HG03378 (cell line): ENCODE results near the gene PDLIM1.

ENCODE experiments used
- ATAC-seq: cut with Tn5 transposase; IDR thresholded peaks from one replicate; pipeline ENCODE4 v1.9.1; 2021; ENCODE audit warnings: mild to moderate bottlenecking, moderate library complexity; ENCODE audit not compliant: unreplicated experiment

The PDLIM1 gene

GRCh38 chr10:95290461-95291364 is at the start of gene PDLIM1:
Gene PDLIM1, minus strand, starts transcription at chr10:95291003. Its CDS starts 88 bp downstream, at chr10:95290915.
- ATAC-seq = no peak

GRCh38 chr10:95339863-95340262 is 49.1 kb upstream of the PDLIM1 start:
- ATAC-seq = no peak

- no peak for ATAC-seq
Observed at GRCh38 chr10:95337423-95338160, 46.8 kb upstream of the PDLIM1 start.

DNA sequence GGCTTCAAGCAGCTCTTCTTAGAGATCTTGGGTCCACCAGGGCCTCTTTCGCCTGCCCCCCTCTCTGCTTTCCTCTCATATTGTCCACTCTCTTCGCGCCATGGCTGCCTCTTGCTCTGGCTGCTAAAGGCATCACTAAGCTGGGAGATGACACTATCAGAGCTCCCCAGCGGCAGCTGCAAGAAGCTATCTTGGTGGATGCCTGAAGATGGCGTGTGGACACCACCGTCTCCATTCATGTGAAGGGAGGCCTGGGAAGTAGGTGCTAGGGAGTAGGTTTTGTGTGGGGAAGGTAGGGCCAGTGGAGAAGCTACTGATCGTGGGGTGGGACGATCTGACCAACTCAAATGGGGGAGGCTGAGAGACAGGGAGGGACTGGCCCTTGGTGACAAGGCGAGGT is 45.9 kb upstream of the PDLIM1 start:
- no peak for ATAC-seq

DNA sequence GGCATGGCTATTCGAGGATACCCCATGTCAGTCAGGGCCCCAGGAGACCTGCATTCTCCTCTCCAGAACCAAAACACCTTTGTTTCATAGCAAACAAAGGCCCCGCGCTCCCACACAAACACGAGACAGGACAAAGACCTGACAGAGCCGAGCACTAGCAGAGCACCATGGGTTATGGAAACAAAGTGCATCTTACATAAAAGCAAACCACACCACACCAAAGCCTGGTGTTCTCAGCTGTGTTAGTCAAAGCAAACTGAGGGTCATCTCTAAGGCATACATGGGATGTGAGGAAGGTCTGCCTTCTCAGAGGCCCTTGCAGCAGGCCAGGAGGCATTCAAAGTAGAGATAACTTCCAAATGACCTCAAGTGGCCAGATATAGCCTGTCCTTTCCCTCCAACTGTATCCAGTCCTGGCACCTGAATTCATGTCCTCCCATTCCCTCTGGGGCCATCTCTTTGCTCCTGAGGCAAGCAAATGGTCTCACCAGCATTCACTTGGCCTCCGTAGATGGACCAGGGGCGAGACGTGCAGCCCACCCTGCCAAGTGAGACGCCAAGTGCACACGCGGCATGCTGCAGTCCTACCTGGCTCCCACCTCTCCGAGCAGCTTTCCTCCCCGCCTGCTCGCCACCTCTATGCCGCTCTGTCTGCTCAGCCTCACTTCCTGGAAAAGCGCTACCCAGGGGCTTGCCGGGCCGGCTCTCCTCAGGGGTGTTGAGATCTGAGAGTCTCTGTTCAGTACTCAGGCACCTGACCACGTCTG is 45.3 kb upstream of the PDLIM1 start:
- ATAC-seq = no peak

GRCh38 chr10:95334805-95335144 is 44.0 kb upstream of the PDLIM1 start:
- ATAC-seq = no peak

DNA sequence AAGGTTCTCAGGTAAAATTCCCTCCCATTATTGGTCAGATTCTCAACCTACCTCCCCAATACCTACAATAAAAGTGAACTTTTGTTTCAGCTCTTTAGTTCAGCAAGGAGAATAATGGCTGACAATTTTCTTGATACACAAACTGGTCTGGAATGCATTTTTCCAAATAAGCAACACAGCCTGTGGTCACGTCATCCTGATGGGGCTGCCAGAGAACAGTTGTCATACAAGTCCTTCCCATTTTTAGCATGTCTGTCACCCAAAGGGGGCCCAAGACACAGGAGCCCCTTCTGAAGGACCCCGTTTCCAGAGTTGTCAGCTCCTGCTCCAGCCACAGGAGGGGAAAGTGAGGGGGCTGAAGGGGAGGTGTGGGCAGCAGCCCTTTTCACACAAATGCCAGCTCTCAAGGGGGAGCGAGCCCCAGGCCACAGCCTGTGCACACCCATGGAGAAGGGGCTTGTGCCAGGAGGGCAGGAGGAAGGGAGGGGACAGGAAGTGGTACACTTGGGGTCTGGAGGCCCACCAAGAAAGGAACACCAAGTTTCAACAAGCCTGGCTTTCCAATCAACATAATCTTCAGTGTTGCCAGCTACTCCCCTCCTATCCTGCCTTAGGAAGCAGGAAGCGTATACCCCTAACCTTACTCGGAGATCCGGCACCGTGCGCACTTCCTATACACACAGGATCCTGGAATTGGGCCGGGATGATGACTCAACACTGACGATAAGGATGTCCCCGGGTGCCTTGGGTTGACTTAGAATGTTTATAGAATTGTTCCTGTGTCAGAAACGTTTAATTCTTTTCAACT is 43.4 kb upstream of the PDLIM1 start:
- ATAC-seq = no peak

GRCh38 chr10:95332666-95333249 is 42.0 kb upstream of the PDLIM1 start:
- no peak for ATAC-seq

DNA sequence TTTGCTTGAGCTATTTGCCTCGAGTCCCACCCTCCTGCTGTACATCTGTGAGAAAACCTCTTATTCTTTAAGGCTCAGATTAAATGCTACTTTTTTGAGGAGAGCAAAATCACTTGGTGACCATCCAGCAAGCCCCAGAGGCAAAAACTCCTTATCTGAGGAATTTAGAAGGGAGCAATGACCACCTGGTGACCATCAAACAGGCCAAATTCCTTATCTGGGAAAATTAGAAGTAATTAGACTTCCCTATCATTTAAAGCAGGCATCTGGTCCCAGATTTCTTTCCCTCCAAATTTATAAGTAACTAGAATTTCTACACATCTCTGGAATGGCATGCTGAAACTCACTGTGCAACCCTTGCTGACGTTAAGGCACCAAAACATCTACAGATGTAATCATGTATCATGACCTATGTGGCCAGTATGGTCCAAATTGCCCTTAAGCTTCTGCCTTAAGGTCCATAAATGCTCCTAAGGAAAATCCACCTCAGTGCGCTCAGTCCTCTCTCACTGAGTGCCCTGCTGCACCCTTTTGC is 40.9 kb upstream of the PDLIM1 start:
- no peak for ATAC-seq

DNA sequence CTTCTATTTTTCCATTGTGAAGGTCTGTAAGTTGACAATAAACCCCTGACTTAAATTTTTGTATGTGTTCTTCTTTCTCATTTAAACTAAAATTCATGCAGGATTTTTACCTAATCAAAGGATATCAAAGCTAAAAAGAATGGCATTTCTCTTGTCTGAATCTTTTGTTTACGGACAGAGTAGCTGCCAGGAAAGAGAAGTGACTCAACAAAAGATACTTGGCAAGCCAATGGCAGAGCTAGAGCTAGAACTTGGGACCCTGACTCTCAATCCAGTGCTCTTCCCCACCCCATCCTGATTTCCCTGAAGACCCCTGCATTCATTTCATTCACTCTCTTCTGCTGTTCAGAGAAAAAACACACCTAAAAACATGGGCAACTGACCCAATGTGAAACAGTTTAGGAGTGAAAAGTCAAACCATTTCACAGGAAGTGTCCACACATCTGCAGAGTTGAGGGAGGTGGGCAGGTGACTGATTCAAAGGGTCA is 40.2 kb upstream of the PDLIM1 start:
- no peak for ATAC-seq

- ATAC-seq = no peak
Observed at GRCh38 chr10:95329296-95329695, 38.5 kb upstream of the PDLIM1 start.

DNA sequence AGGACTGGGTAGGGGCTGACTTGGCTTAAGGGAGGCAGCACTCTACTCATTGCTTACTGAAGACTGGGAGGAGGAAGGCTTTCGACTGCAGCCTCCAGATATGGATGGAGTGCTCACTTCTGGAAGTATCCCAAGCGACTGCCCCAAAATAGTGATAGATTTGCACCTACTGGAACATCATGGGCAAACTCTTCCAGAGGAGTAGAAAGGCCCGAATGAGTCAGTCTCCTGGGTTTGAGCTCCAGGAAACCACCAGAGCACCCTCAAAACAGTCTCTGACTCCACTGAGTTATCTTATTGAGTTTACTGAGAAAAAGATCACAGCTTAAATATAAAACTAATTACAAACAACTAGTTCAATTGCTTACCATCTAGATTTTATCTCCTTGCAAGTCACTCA is 37.2 kb upstream of the PDLIM1 start:
- ATAC-seq = no peak

GRCh38 chr10:95327367-95327766 is 36.6 kb upstream of the PDLIM1 start:
- no peak for ATAC-seq

DNA sequence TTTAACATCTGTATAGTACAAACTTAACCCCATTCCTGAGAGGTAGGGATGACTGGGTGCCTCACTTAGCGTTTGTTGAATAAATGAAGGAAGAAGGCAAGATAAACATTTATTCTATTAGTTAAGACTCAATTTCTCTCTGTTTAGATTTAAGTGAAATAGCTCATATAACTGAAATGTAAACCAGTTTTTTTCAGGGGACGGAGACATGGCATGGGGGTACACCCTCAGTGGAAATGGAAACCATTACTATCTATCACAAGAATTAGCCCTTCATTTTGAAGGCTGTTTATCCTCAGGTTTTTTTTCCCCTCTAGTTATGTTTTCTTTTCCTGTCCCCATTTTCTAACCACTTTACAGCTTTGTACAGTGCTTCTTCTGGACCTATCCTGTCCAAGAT is 35.6 kb upstream of the PDLIM1 start:
- no peak for ATAC-seq

- ATAC-seq = no peak
Observed at GRCh38 chr10:95325863-95326262, 35.1 kb upstream of the PDLIM1 start.

GRCh38 chr10:95324436-95325268 is 33.8 kb upstream of the PDLIM1 start:
- no peak for ATAC-seq

- ATAC-seq = no peak
Observed at GRCh38 chr10:95321554-95322301, 30.9 kb upstream of the PDLIM1 start.

DNA sequence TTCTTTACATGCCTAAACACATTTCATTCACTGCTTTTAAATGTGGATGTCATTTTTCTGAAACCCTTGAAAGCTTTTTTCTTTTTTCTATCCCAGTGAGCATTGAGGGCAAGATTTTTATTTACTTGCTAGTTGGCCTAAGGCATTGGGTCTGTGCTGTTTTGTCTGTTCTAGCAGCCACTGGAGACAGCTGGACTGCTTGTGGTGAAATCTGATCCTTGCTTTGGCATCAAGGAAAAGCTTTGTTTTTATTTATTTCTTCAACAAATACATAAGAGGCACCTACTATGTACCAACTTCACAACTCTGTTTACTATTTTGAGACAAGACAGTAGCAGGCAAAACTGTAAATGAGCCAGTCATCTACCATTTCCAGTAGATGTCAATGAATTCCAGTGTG is 28.4 kb upstream of the PDLIM1 start:
- ATAC-seq = no peak
